Sigmoid colon (tissue), 3 donors: ENCODE measurements around the gene PXDN.

ENCODE experiments used
- CTCF ChIP-seq, 4 experiments: fragments of 450-650 bp in 3 of 4; fragments of 200-600 bp in 1 of 4; IDR thresholded peaks; one replicate each; pipeline ENCODE4 v1.5.1; 2016 to 2019; ENCODE audit warnings: antibody characterized with exemption in 4 of 4, mild to moderate bottlenecking in 3 of 4, moderate library complexity in 2 of 4
- POLR2A ChIP-seq, 2 donors: fragments of 450-650 bp; IDR thresholded peaks; one replicate each; pipeline ENCODE4 v1.6.1; 2016; ENCODE audit warnings: antibody characterized with exemption in 2 of 2, mild to moderate bottlenecking in 2 of 2, moderate library complexity in 2 of 2

GRCh38 chr2:1771626-1772280 is 27.4 kb upstream of the PXDN start:
- TF ChIP-seq CTCF (IDR thresholded peaks at IDR 0.05) (no peak), POLR2A (IDR thresholded peaks at IDR 0.05) (no peak)
